K562 (cell line): ENCODE results near the gene CTBP2.

Experiments
- CTCF ChIP-seq, 3 experiments: IDR thresholded peaks in 2 of 3; conservative IDR thresholded peaks in 1 of 3; 2 replicates each; pipeline ENCODE4 v1.5.1; 2011 to 2012; ENCODE audit warnings: low read length in 3 of 3, mild to moderate bottlenecking in 3 of 3, control low read depth in 2 of 3, improper control_type of control experiment in 1 of 3, inconsistent platforms in 1 of 3, low read depth in 1 of 3, mixed read lengths in 1 of 3, moderate library complexity in 1 of 3; ENCODE audit not compliant: insufficient read depth in 2 of 3
- MITF ChIP-seq: IDR thresholded peaks from 2 replicates; pipeline ENCODE4 v1.6.1; 2014; ENCODE audit warnings: antibody characterized with exemption
- PHF8 ChIP-seq: fragments of 200-600 bp; sonication (generic); IDR thresholded peaks from 2 replicates; pipeline ENCODE4 v1.6.1; 2012; ENCODE audit warnings: mixed run types, mild to moderate bottlenecking, inconsistent platforms, low read length, moderate library complexity, borderline replicate concordance
- SIN3A ChIP-seq, 2 experiments: fragments of 150-350 bp in 1 of 2; IDR thresholded peaks; 2 replicates each; pipeline ENCODE4 v1.6.1; 2011 to 2016; ENCODE audit warnings: borderline replicate concordance in 2 of 2, low read depth in 2 of 2, low read length in 2 of 2, mild to moderate bottlenecking in 2 of 2, moderate library complexity in 2 of 2; ENCODE audit not compliant: control insufficient read depth in 1 of 2
- SP1 ChIP-seq: sonication (generic); formaldehyde crosslinking; IDR thresholded peaks from 2 replicates; pipeline ENCODE4 v1.8.1; 2022; ENCODE audit warnings: mild to moderate bottlenecking, missing genetic modification reagents
- SRF ChIP-seq, 2 experiments: fragments of 250-450, 450-650 bp in 1 of 2; sonication (Bioruptor Pico) in 1 of 2; sonication (generic) in 1 of 2; formaldehyde crosslinking; IDR thresholded peaks; 2 replicates each; pipeline versions ENCODE4 v1.5.0 to v1.5.1; 2020 to 2022; ENCODE audit warnings: mild to moderate bottlenecking in 1 of 2, missing genetic modification reagents in 1 of 2
- USF2 ChIP-seq: sonication (generic); formaldehyde crosslinking; IDR thresholded peaks from 2 replicates; pipeline ENCODE4 v1.5.0; 2020; ENCODE audit warnings: missing genetic modification reagents
- ZNF280A ChIP-seq: fragments of 450-650 bp; IDR thresholded peaks from 2 replicates; pipeline ENCODE4 v1.6.1; 2018; ENCODE audit warnings: mild to moderate bottlenecking, low read depth; ENCODE audit not compliant: partially characterized antibody

- TF ChIP-seq SIN3A (IDR thresholded peaks at IDR 0.05; ENCODE audit: borderline replicate concordance in 2 of 2, control insufficient read depth in 1 of 2, low read depth in 2 of 2, low read length in 2 of 2), result no peak
- TF ChIP-seq ZNF280A, result no peak
- no peak for TF ChIP-seq SRF (CRISPR knock-in tag; IDR thresholded peaks at IDR 0.05)
- no peak for TF ChIP-seq MITF
- TF ChIP-seq SP1, result no peak
- TF ChIP-seq PHF8, result no peak
- no peak for TF ChIP-seq CTCF (IDR thresholded peaks at IDR 0.05 in 2 of 3, conservative IDR thresholded peaks at IDR 0.05 in 1 of 3; ENCODE audit: insufficient read depth in 2 of 3, low read depth in 1 of 3, low read length in 3 of 3)
- no peak for TF ChIP-seq USF2 (CRISPR knock-in tag)
These were observed 210.8 kb downstream of the CTBP2 start for GRCh38 chr10:124949543-124949942.
